Prostate gland (tissue), 2 donors: ENCODE data around the gene PID1.

Experiments used
- POLR2A ChIP-seq: fragments of 450-650 bp; IDR thresholded peaks from one replicate; pipeline ENCODE4 v1.6.1; 2016; ENCODE audit warnings: antibody characterized with exemption, mild to moderate bottlenecking
- POLR2AphosphoS5 ChIP-seq: sonication (generic); formaldehyde crosslinking; IDR thresholded peaks from one replicate; pipeline ENCODE4 v1.6.1; 2017; ENCODE audit warnings: antibody characterized with exemption
- TF ChIP-seq, protein P1 (sequence below), 4 experiments: fragments of 200-600 bp in 2 of 4; fragments of 450-650 bp in 2 of 4; sonication (generic) in 2 of 4; IDR thresholded peaks; 1 replicate in 3 of 4; 2 replicates in 1 of 4; pipeline ENCODE4 v1.5.1; 2016 to 2019; ENCODE audit warnings: antibody characterized with exemption in 4 of 4, mild to moderate bottlenecking in 2 of 4, moderate library complexity in 2 of 4

- TF ChIP-seq, protein P1, sequence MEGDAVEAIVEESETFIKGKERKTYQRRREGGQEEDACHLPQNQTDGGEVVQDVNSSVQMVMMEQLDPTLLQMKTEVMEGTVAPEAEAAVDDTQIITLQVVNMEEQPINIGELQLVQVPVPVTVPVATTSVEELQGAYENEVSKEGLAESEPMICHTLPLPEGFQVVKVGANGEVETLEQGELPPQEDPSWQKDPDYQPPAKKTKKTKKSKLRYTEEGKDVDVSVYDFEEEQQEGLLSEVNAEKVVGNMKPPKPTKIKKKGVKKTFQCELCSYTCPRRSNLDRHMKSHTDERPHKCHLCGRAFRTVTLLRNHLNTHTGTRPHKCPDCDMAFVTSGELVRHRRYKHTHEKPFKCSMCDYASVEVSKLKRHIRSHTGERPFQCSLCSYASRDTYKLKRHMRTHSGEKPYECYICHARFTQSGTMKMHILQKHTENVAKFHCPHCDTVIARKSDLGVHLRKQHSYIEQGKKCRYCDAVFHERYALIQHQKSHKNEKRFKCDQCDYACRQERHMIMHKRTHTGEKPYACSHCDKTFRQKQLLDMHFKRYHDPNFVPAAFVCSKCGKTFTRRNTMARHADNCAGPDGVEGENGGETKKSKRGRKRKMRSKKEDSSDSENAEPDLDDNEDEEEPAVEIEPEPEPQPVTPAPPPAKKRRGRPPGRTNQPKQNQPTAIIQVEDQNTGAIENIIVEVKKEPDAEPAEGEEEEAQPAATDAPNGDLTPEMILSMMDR (IDR thresholded peaks at IDR 0.05) = no peak
- TF ChIP-seq POLR2A = no peak
- TF ChIP-seq POLR2AphosphoS5 = no peak
These were observed 32.1 kb downstream of the PID1 start for GRCh38 chr2:229239021-229239420.
